ENCODE results near the gene POLR1H. TPM values are rescaled to one million over a fixed set of nuclear protein-coding genes. Genes with fewer than 3 reads are reported as not detected.
"Not testable (repeated sequence)": the region's sequence is repeated elsewhere in the genome, so short reads cannot be mapped to it uniquely, and the experiment has no call there.

Gene POLR1H
- polyA plus RNA-seq, 3 donors: 36.2 to 62.4 (median 45.0) TPM

- H3K4me3 Mint-ChIP-seq: no peak overlapping the region
- no peak overlapping the region for H3K9ac ChIP-seq (ENCODE audit: insufficient read depth, low read length, poor library complexity, severe bottlenecking)
- no peak overlapping the region for H3K4me3 ChIP-seq (replicated peaks in 1 of 3; ENCODE audit: low read depth in 2 of 3, low read length in 3 of 3)
- no peaks in the 10 kb centered on the region for H3K79me2 ChIP-seq (ENCODE audit: insufficient read depth, low read length)
- peaks cover 0 to 3% (median 0%) of the 10 kb centered on the region in 7 donors for H3K9me3 Mint-ChIP-seq
- no peak for DNase-seq
- no peaks in the 10 kb centered on the region for H4K20me1 ChIP-seq (ENCODE audit: insufficient read depth, low read length)
- H3K27me3 ChIP-seq (ENCODE audit: control insufficient read depth in 2 of 2, insufficient read depth in 2 of 2, low read length in 2 of 2): no peaks in the 10 kb centered on the region
- H3K4me2 ChIP-seq (replicated peaks; ENCODE audit: extremely low read depth, low read length, poor library complexity, severe bottlenecking): no peak overlapping the region
- TF ChIP-seq CTCF (IDR thresholded peaks at IDR 0.05): no peak
- peaks cover 0 to 2% (median 0%) of the 10 kb centered on the region in 3 donors for H3K27me3 Mint-ChIP-seq (ENCODE audit: low read depth in 3 of 3)
- peaks cover 2 to 5% of the 10 kb centered on the region in 2 donors for H3K36me3 Mint-ChIP-seq
- H3K9me3 ChIP-seq (replicated peaks in 1 of 2; ENCODE audit: control insufficient read depth in 1 of 2, insufficient read depth in 1 of 2, low read length in 2 of 2): no peaks in the 10 kb centered on the region
- no peak overlapping the region for H2AFZ ChIP-seq (ENCODE audit: insufficient read depth, low read depth, low read length, poor library complexity, severe bottlenecking)
- H3K4me1 ChIP-seq (ENCODE audit: control insufficient read depth in 1 of 2, insufficient read depth in 2 of 2, low read length in 2 of 2): peaks cover 19 to 22% of the 10 kb centered on the region in 2 donors
- peaks cover 34% of the 10 kb centered on the region for H3K4me1 Mint-ChIP-seq
- no peaks in the 10 kb centered on the region for H3K36me3 ChIP-seq (replicated peaks in 1 of 2; ENCODE audit: control insufficient read depth in 1 of 2, insufficient read depth in 2 of 2, low read length in 2 of 2)
- H3K27ac Mint-ChIP-seq: no peak overlapping the region
- intact Hi-C loops (cut with micrococcal nuclease): no loop called here
- no peak overlapping the region for H3K27ac ChIP-seq (ENCODE audit: low read depth in 1 of 2, low read length in 2 of 2)
Observed at GRCh38 chr6:30031381-30031780, 29.7 kb upstream of the POLR1H start.

GRCh38 chr6:30033440-30033839 lies 27.6 kb upstream of the POLR1H start:
- H3K36me3 Mint-ChIP-seq; H3K27me3 Mint-ChIP-seq (ENCODE audit: low read depth in 3 of 3); H3K27me3 ChIP-seq (ENCODE audit: control insufficient read depth in 2 of 2, insufficient read depth in 2 of 2, low read length in 2 of 2); H3K4me3 ChIP-seq (replicated peaks in 1 of 3; ENCODE audit: low read depth in 2 of 3, low read length in 3 of 3); H3K9me3 ChIP-seq (replicated peaks in 1 of 2; ENCODE audit: control insufficient read depth in 1 of 2, insufficient read depth in 1 of 2, low read length in 2 of 2); H3K9ac ChIP-seq (ENCODE audit: insufficient read depth, low read length, poor library complexity, severe bottlenecking); H2AFZ ChIP-seq (ENCODE audit: insufficient read depth, low read depth, low read length, poor library complexity, severe bottlenecking); H3K79me2 ChIP-seq (ENCODE audit: insufficient read depth, low read length); H3K4me2 ChIP-seq (replicated peaks; ENCODE audit: extremely low read depth, low read length, poor library complexity, severe bottlenecking); H3K36me3 ChIP-seq (replicated peaks in 1 of 2; ENCODE audit: control insufficient read depth in 1 of 2, insufficient read depth in 2 of 2, low read length in 2 of 2); H3K9me3 Mint-ChIP-seq; intact Hi-C loops (cut with micrococcal nuclease); H4K20me1 ChIP-seq (ENCODE audit: insufficient read depth, low read length): not testable (repeated sequence)
- WGBS (ENCODE audit: insufficient coverage): 0% methylated on average over 1 of the region's 5 CpGs
- DNase-seq: peak; percentile 69 to 86 (median 76)
- Histone ChIP-seq H3K4me1 (ENCODE audit: control insufficient read depth in 1 of 2, insufficient read depth in 2 of 2, low read length in 2 of 2) (peaks cover 19 to 22% of the 10 kb centered on the region in 2 donors), H3K27ac (ENCODE audit: low read depth in 1 of 2, low read length in 2 of 2) (peak overlapping the region in 1 of 2 donors; percentile 28)
- Mint-ChIP-seq H3K27ac (peak overlapping the region in 3 of 7 donors; percentile 12 to 82 (median 69)), H3K4me1 (peaks cover 36% of the 10 kb centered on the region), H3K4me3 (peak overlapping the region in 1 of 2 donors; percentile 39)
